ENCODE data around the gene REEP3.
"Not testable (repeated sequence)": the region's sequence is repeated elsewhere in the genome, so short reads cannot be mapped to it uniquely, and the experiment has no call there.

Gene REEP3, protein sequence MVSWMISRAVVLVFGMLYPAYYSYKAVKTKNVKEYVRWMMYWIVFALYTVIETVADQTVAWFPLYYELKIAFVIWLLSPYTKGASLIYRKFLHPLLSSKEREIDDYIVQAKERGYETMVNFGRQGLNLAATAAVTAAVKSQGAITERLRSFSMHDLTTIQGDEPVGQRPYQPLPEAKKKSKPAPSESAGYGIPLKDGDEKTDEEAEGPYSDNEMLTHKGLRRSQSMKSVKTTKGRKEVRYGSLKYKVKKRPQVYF

DNA sequence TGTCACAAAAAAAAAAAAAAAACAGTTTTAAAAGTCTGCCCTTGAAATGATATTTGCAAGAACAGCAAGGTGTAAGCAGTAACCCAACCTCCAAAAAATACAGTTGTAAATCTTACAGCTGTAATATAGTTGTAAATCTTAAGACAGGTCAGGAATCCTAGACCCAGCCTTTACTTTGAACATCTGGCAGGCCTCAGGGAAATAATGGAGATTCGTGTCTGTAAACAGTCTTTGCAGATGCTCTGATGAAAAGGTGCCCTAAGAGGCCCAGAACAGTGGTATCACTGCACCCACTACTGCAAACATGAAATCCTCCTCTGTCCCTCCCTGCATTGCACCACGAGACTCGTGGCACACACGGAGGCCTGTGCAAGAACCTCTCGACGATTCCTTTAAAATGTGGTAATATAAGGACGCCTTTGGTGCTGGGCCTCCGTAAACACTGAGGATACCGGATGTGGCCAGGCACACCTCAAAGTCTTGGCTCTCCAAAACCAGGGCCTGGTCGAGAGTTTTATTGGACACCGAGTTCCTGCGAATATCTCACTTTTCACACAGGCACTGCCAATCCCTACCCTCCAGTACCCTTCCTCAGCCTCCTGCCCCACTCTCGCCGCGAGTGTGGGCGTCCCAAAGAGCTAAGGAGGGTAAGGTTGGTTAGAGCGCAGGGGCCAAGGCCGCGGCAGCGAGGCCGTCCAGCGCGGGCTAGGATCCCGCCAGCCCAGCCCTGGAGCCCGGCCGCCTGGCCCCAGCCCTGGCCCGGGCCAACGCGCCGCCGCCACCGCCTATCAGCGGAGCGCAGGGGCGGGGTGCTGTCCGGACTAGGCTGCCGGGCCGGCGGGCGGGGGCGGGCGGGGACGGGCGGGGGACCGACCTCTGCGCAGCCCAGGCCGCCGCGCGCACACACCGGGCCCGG, at the start of gene REEP3:
TSS of gene REEP3 (plus strand) at position 902 of the 916 bp plus-strand sequence. CDS start 145 bp downstream, outside the sequence.
- peak; percentile 19 to 59 for DNase-seq

DNA sequence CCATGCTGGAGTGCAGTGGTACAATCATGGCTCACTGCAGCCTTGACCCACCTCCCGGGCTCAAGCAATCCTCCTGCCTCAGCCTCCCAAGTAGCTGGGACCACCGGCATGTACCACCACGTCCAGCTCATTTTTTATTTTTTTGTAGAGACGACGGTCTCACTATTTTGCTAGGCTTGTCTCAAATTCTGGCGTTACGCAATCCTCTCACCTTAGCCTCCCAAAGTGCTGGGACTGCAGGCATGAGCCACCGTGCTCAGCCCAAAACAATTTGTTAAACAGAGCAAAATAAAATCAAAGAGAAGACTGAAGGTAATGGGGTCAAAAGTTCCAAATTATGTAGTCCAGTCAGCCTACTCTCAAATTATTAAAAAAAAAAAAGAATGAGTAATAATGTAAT, 46.7 kb upstream of the REEP3 start:
- DNase-seq: no peak

DNA sequence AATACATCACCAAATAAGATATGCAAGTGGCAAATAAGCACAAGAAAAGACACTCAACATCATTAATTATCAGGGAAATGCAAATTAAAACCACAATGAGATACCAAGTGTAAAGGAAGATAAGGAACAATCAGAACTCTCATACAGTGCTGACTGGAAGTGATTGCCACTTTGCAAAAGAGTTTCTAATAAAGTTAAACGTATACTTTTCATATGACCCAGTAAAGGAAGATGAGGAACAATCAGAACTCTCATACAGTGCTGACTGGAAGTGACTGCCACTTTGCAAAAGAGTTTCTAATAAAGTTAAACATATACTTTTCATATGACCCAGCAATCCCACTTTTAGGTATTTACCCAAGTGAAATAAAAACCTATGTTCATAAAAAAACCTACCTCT, 43.3 kb upstream of the REEP3 start:
- DNase-seq: no peak

DNA sequence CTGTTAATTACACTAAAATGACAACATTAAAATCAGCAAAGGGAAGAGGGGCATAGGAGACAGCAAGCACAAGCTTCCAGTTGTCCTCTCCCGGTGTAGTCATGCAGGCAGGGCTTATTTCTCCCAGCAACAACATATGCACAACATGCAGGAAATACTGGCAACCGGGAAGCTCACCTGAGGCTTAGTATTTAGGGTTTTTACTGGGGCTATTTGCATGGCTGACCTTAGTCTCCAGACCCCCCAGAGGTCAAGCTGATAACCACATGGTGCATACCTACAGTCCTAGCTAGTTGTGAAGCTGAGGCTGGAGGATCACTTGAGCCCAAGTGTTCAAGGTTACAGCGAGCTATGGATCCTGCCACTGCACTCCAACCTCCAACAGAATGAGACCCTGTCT, 42.6 kb upstream of the REEP3 start:
- no peak for DNase-seq

DNA sequence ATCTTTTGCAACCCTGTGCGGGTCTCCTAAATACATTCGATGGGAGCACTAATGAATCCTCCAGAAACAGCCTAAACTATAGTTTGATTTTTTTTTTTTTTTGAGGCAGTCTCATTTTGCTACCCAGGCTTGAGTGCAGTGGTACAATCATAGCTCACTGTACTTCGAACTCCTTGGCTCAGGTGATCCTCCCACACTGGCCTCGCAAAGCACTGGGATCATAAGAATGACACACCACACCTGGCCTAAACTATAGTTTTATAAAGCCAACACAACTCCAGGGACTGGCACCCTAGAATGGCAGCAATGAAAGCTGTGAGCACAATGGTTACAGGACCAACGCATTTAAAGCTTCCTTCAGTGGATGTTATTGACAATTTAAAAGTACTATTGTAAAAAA, 41.0 kb upstream of the REEP3 start:
- no peak for DNase-seq

DNA sequence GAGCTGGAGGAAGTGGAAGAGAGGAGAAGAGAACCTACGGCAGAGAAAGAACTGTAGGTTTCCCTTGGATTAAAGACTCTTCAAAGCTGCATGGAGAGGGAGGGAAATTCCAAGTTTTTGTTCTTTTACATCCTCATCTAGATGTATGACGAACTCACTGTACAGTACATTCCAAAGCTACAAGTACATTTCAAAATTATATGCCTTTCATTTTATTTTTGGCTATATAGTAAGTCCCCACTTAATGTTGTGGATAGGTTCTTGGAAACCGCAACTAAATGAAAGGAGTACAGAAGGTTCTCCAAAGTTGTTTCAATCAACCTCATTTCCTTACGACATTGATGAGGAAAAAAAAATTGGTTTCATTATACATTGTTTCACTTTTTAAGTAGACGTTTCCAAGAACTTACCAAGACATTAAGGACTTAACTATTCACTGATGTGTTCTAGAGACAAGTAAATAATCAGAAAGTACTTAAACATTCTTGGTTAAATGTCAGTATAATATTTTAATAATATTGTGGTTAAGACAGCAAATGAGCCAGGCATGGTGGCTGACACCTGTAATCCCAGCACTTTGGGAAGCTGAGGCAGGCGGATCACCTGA, 39.3 kb upstream of the REEP3 start:
- no peak for DNase-seq

DNA sequence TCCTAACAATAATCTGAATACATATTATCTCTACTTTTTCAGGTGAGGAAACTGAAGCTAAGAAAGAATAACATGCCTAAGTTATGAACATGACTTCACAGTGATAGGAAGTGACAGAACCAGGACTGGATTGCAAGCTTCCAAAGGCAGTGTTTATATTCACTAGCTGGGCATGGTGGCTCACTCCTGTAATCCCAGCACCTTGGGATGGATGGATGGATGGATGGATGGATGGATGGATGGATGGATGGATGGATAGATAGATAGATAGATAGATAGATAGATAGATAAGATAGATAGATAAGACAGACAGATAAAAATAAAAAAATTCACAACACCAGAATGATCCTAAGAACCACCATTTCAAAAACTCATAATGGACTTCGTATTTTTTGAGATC, 37.2 kb upstream of the REEP3 start:
- no peak for DNase-seq

DNA sequence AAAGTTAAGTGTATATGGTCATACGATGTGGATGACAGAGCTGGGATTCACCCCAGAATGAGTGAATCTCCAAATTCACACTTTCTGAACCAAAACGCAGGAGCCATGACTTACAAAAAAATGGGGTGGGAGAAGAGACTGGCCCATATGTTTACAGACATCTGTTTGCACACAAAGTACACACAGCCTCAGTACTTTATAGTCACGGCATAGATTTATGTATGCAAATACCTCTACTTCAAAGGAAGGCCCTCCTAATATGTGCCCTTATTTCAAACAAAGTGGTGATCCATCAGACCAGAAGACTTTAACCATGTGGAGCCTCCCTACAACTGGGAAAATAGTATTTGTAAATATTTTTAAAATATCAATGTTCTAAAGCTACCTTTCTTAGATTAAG, 33.2 kb upstream of the REEP3 start:
- DNase-seq: no peak

DNA sequence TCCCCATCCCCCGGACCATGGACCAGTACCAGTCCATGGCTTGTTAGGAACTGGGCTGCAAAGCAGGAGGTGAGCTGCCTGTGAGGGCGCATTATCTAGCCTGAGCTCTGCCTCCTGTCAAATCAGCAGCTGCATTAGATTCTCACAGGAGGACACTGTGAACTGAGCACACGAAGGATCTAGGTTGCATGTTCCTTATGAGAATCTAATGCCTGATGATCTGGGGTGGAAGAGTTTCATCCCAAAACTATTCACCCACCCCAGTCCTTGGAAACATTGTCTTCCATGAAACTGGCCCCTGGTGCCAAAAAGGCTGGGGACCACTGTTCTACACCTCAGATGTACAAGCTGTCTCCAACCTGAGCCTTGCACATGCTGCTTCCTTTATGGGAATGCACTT, 31.4 kb upstream of the REEP3 start:
- DNase-seq: no peak

DNA sequence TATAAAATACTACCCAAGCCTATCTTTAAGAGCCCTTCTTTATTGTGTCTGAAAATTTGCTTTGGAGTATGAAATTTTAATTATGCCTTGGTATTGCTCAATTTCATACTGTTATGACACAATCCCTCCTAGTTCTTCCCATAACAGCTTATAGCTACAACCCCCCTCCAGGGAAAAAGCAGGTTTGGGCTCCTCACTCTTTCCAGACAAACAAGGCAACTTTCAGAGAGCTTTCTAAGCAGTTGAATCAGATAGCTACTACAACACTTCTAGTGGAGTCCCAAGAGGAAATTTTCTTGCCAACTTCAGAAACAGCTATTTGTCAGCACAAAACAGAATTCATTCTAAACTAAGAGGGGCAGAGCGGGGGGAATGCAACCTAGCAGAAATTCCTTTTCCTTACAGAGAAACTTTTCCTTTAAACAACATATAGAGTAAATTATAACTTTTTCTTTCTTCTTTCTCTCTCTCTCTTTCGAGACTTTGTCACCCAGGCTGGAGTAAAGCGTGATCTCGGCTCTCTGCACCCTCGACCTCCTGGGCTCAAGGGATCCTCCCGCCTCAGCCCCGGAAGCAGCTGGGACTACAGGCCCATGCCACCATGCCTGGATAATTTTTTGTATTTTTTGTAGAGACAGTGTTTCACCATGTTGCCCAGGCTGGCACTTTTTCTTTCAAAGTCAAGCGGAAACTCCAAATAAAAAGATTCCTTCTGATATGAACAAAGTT, 29.4 kb upstream of the REEP3 start:
- DNase-seq: no peak

DNA sequence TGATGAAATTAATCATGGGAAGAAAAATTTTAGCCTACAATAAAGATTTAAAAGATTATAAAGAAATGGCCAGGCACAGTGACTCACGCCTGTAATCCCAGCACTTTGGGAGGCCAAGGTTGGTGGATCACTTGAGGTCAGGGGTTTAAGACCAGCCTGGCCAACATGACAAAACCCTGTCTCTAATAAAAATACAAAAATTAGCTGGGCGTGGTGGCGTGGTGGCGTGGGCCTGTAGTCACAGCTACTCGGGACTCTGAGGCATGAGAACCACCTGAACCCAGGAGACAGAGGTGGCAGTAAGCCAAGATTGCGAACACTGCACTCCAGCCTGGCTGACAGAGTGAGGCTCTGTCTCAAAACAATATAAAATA, 28.9 kb upstream of the REEP3 start:
- not testable (repeated sequence) for DNase-seq

DNA sequence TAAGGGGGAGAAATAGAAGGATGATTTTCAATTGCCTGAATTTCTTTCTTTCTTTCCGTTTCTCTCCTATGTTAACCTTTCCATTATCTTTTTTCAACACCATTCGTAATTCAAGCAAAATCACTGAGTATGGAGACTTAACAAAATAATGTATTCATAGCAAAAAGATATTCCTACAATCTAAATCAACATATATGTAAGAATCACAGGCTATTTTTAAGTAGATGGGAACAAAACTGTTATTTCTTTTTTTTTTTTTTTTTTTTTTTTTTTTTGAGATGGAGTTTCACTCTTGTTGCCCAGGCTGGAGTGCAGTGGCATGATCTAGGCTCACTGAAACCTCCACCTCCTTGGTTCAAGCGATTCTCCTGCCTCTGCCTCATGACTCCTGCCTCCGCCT, 28.2 kb upstream of the REEP3 start:
- DNase-seq: no peak

DNA sequence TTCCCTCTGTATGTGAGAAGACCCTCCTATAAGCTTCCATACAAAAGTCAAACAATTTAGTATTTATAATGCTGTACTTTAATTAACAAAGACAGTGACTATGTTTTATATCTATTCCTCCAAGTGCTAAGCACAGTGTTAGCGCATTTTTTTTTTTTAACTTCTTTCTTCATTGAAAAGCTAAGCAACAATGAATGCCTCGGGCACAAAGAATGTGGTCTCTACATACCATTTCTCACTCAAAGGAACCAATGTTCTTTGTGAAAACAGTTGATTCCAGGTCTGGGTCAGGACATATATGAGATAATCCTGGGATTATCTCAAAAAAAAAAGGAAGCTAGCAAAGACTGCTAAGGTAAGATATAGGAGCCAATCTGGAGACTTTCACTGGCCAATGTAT, 26.2 kb upstream of the REEP3 start:
- no peak for DNase-seq

DNA sequence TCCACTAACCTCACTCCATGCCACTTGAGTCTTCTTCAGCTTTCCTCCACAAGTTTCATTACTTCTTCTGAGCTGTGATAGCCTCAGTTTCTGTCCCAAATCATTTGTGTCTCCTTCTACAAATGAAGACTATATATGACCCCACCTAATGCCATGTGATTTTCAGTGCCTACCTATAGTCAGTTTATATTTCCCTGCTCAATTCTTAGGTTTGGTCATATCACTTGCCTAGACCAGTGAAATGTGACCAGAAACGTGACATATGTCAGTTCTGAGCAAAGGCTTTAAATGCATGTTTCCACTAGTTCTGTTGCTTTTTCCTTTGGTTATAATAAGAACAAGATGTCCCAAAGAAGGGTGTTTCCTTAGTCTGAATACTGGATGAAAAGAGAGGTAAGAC, 24.6 kb upstream of the REEP3 start:
- no peak for DNase-seq

DNA sequence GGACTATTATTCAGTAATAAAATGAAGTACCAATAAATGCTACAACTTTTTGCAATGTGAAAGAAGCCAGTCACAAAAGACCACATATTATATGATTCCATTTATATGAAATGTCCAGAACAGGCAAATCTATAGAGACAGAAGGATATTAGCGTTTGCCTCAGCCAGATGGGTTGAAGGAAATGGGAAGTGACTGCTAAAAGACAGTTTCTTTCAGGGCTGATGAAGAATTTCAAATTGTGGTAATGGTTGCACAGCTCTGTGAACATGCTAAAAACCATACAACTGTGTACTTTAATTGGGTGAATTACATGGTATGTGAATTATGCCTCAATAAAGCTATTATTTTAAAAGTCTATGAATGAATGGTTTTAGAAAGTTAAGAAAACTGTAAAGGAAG, 23.9 kb upstream of the REEP3 start:
- DNase-seq: peak in 1 of 2 donors; percentile 17

DNA sequence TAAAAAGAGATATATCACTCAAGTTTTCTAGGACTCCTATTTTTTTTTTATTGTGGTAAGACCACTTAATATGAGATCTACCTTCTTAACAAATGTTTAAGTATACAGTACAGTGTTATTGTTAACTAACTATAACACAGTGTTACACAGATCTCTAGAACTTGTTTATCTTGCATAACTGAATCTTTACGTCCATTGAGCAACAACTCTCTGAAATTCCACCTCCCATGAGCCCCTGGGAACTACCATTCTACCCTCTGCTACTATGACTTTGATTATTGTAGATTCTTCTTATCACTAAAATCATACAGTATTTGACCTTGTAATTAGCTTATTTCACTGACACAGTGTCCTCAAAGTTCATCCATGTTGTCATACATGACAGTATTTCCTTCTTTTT, 22.5 kb upstream of the REEP3 start:
- DNase-seq: no peak

DNA sequence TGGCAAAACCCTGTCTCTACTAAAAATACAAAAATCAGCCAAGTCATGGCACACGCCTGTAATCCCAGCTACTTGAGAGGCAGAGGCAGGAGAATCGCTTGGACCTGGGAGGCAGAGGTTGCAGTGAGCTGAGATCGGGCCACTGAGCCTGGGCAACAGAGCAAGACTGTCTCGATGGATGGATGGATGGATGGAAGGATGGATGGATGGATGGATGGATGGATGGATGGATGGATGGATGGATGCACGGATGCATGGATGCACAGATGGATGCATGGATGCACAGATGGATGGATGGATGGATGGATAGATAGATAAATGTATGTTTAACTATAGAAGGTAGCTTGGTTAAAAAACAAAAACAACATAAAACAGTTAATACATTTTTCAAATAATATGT, 20.6 kb upstream of the REEP3 start:
- DNase-seq: not testable (repeated sequence)

DNA sequence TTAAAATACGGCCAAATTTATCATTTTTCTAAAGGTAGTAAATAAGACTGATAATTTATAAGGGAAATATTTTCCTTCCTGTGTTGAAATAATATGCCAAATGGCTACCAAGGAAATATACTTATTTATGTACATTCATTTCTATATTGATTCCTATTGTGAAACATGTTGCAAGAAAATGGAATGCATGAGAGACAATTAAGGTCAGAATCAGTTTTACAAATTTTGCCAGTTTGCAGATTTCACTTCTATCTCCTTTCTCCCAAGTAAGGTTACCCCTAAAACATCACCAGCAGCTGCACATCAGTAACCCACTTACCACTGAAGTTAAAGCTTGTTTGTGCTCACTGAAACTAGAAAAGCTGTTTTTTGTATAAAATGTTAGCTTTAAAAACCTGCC, 19.2 kb upstream of the REEP3 start:
- no peak for DNase-seq

DNA sequence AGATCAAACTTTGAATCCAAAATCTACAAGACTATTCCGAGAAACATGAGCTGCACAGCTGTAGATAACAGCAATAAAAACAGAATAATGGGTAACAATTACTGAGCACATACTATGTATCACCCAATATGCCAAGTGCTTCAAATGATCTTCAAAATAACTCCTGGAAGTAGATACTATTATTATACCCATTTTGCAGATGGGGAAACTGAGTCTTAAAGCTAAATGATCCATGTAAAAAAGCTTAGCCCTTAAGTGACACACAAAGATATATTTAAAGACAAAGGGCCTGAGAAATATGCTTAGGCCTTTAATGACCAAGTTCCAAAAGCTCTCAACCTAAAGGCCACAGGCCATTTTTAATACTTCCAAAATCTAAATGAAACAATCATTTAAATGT, 18.4 kb upstream of the REEP3 start:
- DNase-seq: no peak

DNA sequence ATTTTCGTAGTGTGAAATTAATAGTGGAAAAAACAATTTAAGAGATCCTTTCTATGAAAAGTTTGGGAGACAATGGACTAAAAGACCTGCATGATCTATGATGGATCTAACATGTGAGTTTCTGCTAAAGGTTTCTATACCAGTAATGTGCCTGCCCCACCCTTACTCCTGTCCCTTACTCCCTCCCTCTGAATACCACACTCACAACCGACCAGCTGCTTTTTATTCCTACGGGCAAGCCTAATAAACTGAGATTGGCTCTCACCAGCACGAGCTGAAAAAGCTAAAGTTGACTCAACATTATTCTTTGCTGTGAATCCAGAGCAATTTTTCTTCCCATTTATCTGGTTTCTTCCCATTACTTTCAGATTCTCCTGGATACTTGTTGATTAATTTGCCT, 17.8 kb upstream of the REEP3 start:
- no peak for DNase-seq

DNA sequence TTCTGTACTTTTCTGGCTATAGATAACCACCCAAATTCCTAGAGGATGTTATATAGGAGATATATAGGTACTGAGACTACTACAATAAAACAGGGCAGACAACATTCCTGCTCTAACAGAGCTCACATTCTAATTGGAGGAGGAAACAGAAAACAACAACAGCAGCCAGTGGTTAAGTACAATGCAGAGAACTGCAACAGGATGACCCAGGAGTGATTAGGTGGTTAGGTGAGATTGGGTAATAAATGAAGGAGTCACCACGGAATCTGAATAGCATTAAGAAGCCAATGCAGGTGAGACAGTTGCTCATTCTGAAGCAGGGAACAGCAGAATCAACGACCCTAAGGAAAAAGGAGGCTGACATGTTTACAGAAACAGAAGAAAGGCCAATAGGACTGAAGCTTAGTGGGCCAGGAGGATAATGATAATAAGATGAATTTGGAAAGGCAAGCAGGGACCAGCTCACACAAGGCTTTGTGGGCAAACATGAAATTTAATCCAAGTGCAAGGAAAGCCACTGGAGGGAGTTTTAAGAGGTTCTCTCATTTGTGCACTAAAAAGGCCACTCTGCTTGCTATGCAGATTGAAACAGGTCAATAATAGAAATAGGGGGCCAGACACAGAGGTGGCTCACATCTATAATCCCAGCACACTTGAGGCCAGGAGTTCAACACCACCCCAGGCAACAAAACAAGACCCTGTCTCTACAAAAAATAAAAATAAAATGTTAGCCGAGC, 16.9 kb upstream of the REEP3 start:
- no peak for DNase-seq

DNA sequence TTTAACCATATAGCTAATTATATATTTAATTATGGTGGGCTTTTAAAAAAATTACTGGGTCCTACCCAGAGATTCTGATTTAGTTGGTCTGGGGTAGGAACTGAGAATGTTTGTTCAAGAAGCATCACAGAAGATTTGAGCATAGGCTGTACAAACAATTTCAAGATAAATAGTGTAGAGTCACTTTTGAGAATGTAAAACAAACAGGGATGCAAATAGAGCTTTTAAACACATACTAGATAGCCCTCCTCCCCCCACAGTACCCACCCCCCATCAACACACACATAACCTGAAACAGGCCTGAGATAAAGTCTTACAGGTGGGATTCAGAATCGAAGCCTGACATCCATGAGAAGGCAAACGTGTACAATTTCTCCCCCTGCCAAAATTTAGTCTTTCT, 15.6 kb upstream of the REEP3 start:
- DNase-seq: no peak

DNA sequence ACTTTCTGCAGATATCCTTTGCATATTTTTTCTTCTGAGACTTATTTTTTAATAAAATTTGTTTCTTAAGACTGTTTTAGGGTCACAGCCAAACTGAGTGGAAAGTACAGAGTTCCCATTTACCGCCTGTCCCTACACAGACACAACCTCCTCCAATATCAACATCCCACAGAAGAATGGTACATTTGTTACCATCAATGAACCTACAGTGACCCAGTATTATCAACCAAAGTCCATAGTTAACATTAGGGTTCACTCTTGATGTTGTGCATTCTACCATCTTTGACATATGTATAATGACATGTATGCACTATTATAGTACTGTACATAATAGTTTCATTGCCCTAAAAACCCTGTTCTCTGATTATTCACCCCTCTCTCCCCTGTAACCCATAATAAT, 14.6 kb upstream of the REEP3 start:
- DNase-seq: no peak

Measured in bone marrow (tissue), 2 donors.